Stromal cell of bone marrow (primary cell): ENCODE results near the gene CELA2A.
"Not testable (repeated sequence)": the region's sequence is repeated elsewhere in the genome, so short reads cannot be mapped to it uniquely, and the experiment has no call there.

Source experiments
- DNase-seq: peaks from one replicate; pipeline ENCODE4 v3.0.0-alpha.2; 2012; ENCODE audit warnings: low read depth

The CELA2A gene

GRCh38 chr1:15425521-15425920 is 31.0 kb upstream of the CELA2A start:
- DNase-seq = no peak

- DNase-seq = no peak
These were observed 30.6 kb upstream of the CELA2A start for GRCh38 chr1:15425958-15426357.

GRCh38 chr1:15426492-15427279 is 29.8 kb upstream of the CELA2A start:
- DNase-seq = no peak

DNA sequence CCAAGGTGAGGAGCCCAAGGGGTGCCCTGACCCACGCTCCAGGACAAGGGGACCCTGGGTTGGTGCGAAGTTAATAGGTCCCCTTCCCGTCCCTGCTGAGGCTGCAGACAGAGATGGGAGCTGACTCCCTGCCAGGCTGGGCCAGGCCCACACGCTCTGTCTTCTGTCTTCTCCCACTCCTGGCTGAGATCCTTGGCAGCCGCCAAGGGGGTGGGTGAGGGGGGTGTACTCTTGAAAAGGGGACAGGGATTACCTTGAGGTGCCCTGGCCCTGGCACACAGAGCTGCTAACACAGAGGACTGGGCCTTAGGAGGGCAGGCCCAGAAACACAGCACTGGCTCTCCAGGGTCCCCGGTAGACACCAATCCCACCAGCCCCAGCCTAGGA is 29.3 kb upstream of the CELA2A start:
- no peak for DNase-seq

DNA sequence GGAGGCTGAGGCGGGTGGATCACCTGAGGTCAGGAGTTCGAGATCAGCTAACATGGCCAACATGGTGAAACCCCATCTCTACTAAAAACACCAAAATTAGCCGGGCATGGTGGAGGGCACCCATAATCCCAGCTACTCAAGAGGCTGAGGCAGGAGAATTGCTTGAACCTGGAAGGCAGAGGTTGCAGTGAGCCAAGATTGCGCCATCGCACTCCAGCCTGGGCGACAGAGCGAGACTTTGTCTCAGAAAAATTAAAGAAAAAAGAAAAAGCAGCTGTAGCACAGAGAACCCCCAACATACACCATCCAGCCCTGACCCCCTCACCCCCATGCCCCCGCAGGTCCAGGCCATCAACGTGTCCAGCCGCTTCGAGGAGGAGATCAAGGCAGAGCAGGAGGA is 28.3 kb upstream of the CELA2A start:
- not testable (repeated sequence) for DNase-seq

DNA sequence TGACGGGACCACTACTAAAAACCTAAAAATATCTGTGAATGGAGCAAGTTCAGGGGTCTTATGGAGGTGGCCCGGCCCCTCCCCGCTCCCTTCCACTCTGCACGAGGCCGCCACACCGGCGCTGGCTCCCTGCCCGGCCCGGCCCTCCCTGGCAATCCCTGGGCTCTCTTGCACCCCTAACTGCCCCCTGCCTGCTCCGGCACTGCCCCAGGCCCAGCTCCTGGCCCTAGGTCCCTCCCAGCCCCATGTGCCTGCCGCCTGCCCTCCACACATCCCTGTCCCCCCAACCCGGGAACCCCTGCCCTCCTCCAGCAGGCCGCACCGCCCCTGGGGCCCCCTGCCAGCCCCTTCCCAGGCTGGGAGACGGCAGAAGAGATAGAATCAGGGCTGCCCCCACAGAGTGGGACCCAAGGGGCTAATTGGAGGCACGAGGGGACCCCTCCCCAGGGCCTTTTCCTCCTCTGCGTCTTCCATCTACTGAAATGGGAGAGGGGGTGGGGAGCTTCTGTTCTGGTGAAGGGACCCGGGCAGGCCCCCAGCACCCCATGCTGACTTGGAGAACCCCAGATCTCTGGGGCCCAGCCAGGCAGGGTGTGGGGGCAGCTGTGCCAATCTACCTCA is 27.6 kb upstream of the CELA2A start:
- DNase-seq = no peak

DNA sequence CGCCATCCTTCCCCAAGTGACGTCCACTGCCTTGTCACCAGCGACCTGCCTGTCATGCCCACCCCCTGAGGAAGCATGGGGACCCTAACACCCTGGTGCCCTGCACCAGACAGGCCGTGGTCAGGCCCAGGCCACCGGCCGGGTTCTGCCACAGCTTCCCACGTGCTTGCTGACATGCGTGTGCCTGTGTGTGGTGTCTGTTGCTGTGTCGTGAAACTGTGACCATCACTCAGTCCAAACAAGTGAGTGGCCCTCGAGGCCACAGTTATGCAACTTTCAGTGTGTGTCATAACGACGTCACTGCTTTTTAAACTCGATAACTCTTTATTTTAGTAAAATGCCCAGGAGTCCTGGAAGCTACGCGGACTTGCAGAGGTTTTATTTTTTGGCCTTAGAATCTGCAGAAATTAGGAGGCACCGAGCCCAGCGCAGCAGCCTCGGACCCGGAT is 26.8 kb upstream of the CELA2A start:
- peak; percentile 52 for DNase-seq

DNA sequence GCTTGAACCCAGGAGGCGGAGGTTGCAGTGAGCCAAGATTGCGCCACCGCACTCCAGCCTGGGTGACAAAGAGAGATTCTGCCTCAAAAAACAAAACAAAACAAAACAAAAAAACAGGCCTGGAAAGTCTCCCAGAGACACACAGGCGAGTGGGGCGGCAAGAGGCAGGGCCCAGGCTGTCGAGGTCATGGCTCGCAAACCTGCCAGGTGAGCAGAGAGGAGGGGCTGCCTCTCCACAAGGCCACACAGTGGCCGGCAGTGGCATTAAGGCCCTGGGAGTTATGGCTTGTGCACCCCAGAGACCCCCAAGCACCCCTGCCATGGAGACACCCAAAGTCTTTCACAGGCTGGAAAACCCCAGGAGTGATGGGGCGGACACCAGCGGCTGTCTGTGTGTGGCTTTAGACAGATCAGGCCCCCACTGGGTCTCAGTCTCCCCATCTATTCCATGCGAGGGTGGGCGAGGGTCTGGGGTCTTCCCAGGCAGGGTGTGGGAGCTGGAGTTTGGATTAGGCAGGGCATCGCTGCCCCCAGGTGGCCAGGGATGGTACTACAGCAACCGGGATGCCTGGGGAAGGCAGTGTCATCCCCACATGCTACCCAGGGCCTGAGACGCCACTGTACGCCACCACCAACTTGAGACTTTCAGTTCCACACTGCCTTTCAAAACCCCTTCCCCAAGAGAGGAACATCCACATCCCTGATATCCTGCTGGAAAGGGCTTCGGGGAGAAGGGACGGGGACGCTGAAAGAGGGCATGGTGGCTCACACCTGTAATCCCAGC is 25.6 kb upstream of the CELA2A start:
- no peak for DNase-seq

- DNase-seq = no peak
These were observed 25.0 kb upstream of the CELA2A start for GRCh38 chr1:15431571-15431948.

GRCh38 chr1:15432324-15432723 is 24.2 kb upstream of the CELA2A start:
- DNase-seq = no peak

DNA sequence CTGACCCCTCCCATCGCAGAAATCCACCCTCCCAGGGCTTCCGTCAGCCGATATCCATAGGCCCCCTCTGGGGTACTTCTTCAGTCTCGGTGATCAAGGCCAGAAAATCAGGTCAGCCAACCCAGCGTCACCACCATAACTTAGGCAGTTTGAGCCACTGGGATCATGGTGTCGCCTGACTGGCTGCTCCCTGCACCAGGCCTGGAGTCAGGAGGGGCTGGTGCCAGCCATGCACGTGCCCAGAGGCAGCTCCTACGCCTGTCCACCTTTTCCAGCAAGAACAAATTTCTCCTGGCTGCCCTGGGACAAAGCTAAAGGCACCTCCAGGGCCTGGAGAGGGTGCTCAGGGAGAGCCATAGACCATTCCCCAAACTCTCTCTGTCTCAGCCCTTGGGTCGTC is 23.1 kb upstream of the CELA2A start:
- DNase-seq = no peak

DNA sequence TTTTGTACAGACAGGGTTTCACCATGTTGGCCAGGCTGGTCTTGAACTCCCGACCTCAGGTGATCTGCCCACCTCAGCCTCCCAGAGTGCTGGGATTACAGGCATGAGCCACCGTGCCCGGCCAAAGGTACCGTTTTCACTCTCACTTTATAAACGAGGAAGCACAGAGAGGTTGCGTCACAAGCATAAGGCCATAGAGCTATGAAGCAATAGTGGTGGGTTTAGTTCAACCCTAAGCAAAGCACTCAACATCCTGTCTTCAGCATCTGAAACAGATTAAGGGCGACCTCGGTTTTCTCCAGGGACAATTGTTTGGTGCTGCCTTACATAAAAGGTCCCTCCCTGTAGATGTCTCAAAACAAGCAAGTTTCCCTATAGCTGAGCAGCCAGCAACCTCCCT is 21.8 kb upstream of the CELA2A start:
- not testable (repeated sequence) for DNase-seq

- DNase-seq = no peak
These were observed 21.1 kb upstream of the CELA2A start for GRCh38 chr1:15435239-15436077.

GRCh38 chr1:15436881-15437442 is 19.6 kb upstream of the CELA2A start:
- DNase-seq = no peak

DNA sequence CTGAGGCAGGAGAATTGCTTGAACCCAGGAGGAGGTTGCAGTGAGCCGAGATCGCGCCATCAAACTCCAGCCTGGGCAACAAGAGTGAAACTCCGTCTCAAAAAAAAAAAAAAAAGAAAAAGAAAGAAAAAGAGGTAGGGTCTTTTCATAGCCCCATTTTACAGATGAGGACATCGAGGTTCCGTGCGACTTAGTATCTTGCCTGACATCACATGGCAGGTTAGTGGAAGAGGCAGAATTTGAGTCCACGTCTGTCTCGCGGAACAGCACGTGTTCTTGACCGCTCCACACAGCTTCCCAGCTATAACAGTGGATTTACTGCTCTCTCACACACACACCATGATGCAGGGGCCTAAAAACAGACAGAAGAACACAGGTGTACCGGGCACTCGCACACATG is 17.2 kb upstream of the CELA2A start:
- no peak for DNase-seq

GRCh38 chr1:15440357-15440756 is 16.2 kb upstream of the CELA2A start:
- no peak for DNase-seq

DNA sequence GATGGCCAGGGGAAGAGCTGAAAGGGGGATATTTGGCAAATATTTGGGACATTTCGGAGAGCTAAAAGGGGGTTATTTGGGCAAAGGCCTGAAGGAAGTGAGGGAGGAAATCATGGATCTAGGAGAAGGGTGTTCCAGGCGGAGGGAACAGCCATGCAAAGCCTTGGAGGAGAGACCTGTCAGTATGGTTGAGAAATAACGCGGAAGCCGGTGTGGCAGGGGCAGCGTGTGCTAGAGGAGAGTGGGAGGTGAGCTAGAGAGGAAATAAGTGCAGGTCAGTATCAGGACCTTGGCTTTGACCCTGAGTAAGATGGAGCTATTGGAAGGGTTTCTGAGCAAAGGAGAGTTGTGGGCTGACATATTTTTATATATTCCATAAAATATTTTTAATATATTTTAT is 15.3 kb upstream of the CELA2A start:
- DNase-seq = no peak

DNA sequence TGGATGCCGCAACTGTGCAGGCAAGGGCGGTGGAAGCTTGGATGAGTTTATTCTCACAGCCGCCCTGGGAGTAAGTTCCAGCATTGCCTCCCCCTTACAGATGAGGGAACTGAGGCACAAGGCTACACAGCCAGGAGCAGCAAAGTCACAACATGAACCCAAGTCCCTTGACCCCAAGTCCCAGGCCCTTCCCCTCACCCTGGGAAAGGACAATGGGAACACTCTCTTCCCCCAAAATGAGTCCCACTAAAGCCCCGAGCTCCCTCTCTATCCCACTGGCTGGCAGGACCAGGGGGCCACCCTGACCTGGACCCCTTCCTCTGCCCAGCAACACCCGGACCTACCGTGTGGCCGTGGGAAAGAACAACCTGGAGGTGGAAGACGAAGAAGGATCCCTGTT is 14.4 kb upstream of the CELA2A start:
- no peak for DNase-seq

DNA sequence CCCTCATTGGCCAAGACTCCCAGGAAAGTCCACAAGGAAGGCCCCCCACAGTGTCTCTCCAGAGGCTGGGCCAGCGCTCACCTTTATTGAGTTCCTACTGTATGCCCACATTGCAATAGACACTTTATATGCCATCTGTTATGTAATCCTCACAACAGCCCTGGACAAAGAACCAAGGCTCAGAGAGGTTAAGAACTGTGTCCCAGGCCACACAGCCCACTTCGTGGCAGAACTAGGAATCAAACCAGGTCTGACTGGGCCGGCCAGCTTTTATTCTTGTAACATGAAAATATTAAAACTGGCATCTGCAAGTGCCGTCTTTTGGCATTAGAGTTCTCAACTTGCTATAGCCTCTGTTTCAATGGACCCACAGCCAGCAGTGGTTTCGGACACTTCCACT is 13.8 kb upstream of the CELA2A start:
- no peak for DNase-seq

GRCh38 chr1:15443281-15443680 is 13.3 kb upstream of the CELA2A start:
- no peak for DNase-seq

DNA sequence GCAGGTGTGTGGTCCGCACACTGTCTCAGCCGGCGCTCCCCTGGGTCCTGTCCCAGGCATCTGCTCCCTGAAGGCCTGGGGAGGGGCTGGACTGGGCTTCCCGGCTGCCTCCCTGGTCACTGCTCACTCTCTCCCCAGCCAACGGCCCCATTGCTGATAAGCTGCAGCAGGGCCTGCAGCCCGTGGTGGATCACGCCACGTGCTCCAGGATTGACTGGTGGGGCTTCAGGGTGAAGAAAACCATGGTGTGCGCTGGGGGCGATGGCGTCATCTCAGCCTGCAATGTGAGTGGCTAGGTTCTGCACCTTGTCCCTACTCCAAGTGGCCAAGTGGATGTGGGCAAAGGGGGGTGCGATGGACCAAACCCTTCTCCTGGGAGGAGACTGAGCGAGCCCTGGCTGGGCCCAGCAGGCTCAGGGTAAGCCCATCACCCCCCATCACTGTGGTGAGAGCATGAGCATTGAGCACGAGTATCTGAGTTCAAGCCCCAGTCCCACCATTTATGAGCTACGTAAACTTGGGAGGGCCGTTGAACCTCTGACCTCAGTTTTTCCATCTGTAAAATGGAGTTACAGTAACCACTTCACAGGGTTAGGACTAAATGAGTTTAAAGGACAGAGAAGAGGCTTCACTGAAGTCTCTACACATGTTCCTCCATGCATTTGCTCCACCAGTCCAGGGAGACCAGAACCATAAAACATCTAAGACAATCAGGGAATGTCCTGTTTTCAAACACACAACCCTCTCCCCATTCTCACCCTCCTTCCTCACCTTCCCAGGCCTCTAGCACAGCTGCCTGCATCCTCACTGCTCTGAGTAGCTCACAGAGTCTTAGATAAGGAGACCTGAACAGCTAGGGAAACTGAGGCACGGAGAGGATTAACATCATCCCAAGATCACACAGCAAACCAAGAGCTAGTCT is 11.8 kb upstream of the CELA2A start:
- no peak for DNase-seq
